HG02885 (cell line): ENCODE measurements around the gene OTUB2.

ENCODE experiments used
- ATAC-seq: cut with Tn5 transposase; IDR thresholded peaks from one replicate; pipeline ENCODE4 v1.9.1; 2021; ENCODE audit warnings: mild to moderate bottlenecking; ENCODE audit not compliant: unreplicated experiment, poor library complexity

The OTUB2 gene

GRCh38 chr14:93994919-93995682 lies 31.0 kb upstream of the OTUB2 start:
- ATAC-seq, result no peak

- no peak for ATAC-seq
These were observed 29.9 kb upstream of the OTUB2 start for GRCh38 chr14:93996130-93996695.

GRCh38 chr14:93997082-93997481 lies 29.1 kb upstream of the OTUB2 start, which contains the start of gene CCDC197:
Gene CCDC197, plus strand, starts transcription at chr14:93997301. Its CDS starts 831 bp downstream, at chr14:93998132.
- no peak for ATAC-seq

GRCh38 chr14:93997916-93998870 lies 27.9 kb upstream of the OTUB2 start:
- no peak for ATAC-seq

- ATAC-seq, result no peak
These were observed 27.2 kb upstream of the OTUB2 start for GRCh38 chr14:93998871-93999403.

- no peak for ATAC-seq
These were observed 26.6 kb upstream of the OTUB2 start for GRCh38 chr14:93999573-93999972.

- no peak for ATAC-seq
These were observed 25.9 kb upstream of the OTUB2 start for GRCh38 chr14:94000267-94000666.

- ATAC-seq, result no peak
These were observed 25.1 kb upstream of the OTUB2 start for GRCh38 chr14:94001016-94001415.

GRCh38 chr14:94001501-94002396 lies 24.4 kb upstream of the OTUB2 start:
- ATAC-seq, result peak; percentile 68

- ATAC-seq, result no peak
These were observed 22.7 kb upstream of the OTUB2 start for GRCh38 chr14:94003397-94003796.

- ATAC-seq, result no peak
These were observed 22.1 kb upstream of the OTUB2 start for GRCh38 chr14:94004015-94004414.

- ATAC-seq, result no peak
These were observed 20.6 kb upstream of the OTUB2 start for GRCh38 chr14:94005324-94006073.

GRCh38 chr14:94008234-94008633 lies 17.9 kb upstream of the OTUB2 start:
- no peak for ATAC-seq

GRCh38 chr14:94009767-94010166 lies 16.4 kb upstream of the OTUB2 start:
- no peak for ATAC-seq

- ATAC-seq, result no peak
These were observed 15.5 kb upstream of the OTUB2 start for GRCh38 chr14:94010625-94011024.

GRCh38 chr14:94011795-94012194 lies 14.3 kb upstream of the OTUB2 start:
- ATAC-seq, result peak; percentile 56

- no peak for ATAC-seq
These were observed 11.8 kb upstream of the OTUB2 start for GRCh38 chr14:94014382-94014781.

- no peak for ATAC-seq
These were observed 10.9 kb upstream of the OTUB2 start for GRCh38 chr14:94015223-94015622.

- ATAC-seq, result no peak
These were observed 9.6 kb upstream of the OTUB2 start for GRCh38 chr14:94016446-94016976.
